ENCODE measurements around the gene PER3.
"Not testable (repeated sequence)": the region's sequence is repeated elsewhere in the genome, so short reads cannot be mapped to it uniquely, and the experiment has no call there.

DNA sequence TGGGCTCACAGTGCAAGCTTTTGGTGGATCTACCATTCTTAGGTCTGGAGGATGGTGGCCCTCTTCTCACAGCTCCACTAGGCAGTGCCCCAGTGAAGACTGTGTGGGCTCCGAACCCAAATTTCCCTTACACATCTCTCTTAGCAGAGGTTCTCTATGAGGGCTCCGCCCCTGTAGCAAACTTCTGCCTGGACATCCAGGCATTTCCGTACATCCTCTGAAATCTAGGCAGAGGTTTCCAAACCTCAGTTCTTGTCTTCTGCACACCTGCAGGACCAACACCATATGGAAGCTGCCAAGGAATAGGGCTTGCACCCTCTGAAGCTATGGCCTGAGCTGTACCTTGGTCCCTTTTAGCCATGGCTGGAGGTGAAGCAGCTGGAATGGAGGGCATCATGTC, 6.9 kb downstream of the PER3 start:
- TF ChIP-seq, protein P1, sequence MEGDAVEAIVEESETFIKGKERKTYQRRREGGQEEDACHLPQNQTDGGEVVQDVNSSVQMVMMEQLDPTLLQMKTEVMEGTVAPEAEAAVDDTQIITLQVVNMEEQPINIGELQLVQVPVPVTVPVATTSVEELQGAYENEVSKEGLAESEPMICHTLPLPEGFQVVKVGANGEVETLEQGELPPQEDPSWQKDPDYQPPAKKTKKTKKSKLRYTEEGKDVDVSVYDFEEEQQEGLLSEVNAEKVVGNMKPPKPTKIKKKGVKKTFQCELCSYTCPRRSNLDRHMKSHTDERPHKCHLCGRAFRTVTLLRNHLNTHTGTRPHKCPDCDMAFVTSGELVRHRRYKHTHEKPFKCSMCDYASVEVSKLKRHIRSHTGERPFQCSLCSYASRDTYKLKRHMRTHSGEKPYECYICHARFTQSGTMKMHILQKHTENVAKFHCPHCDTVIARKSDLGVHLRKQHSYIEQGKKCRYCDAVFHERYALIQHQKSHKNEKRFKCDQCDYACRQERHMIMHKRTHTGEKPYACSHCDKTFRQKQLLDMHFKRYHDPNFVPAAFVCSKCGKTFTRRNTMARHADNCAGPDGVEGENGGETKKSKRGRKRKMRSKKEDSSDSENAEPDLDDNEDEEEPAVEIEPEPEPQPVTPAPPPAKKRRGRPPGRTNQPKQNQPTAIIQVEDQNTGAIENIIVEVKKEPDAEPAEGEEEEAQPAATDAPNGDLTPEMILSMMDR (IDR thresholded peaks at IDR 0.05), result not testable (repeated sequence)
- not testable (repeated sequence) for TF ChIP-seq POLR2A (IDR thresholded peaks at IDR 0.05)
